Vagina (tissue), 2 donors: ENCODE data around the gene PLXNA3. TPM values are rescaled to one million over a fixed set of nuclear protein-coding genes. Genes with fewer than 3 reads are reported as not detected.

Experiments used
- DNase-seq, 2 donors: peaks; one replicate each; pipeline ENCODE4 v3.0.0-alpha.2; 2017; ENCODE audit errors: extremely low spot score in 2 of 2
- H3K27ac ChIP-seq: fragments of 200-600 bp; sonication (generic); one replicate; pipeline ENCODE4 v1.5.1; 2019
- H3K27me3 ChIP-seq: fragments of 200-600 bp; sonication (generic); one replicate; pipeline ENCODE4 v1.5.1; 2019
- H3K36me3 ChIP-seq, 2 donors: fragments of 200-600 bp; sonication (generic); one replicate each; pipeline ENCODE4 v1.5.1; 2017 to 2019
- H3K4me1 ChIP-seq: fragments of 200-600 bp; sonication (generic); one replicate; pipeline ENCODE4 v1.5.1; 2019
- H3K4me3 ChIP-seq, 2 donors: fragments of 200-600 bp; sonication (generic); 1 replicate in 1 of 2; 2 replicates in 1 of 2; pipeline ENCODE4 v1.5.1; 2016 to 2019
- H3K9me3 ChIP-seq: fragments of 200-600 bp; sonication (generic); one replicate; pipeline ENCODE4 v1.5.1; 2019
- POLR2A ChIP-seq, 2 donors: fragments of 450-650 bp; IDR thresholded peaks; one replicate each; pipeline ENCODE4 v1.6.1; 2017; ENCODE audit warnings: antibody characterized with exemption in 2 of 2, mild to moderate bottlenecking in 2 of 2, moderate library complexity in 2 of 2
- POLR2AphosphoS5 ChIP-seq, 2 donors: sonication (generic); formaldehyde crosslinking; IDR thresholded peaks; one replicate each; pipeline ENCODE4 v1.9.0; 2017; ENCODE audit warnings: antibody characterized with exemption in 2 of 2, mild to moderate bottlenecking in 2 of 2, low read depth in 1 of 2; ENCODE audit not compliant: insufficient read depth in 1 of 2
- intact Hi-C: fragments of 100-400 bp; cut with DNase I; formaldehyde crosslinking; loops from one replicate; pipeline ENCODE4 v1.15.1; 2023
- microRNA-seq: library from miRNA; unstranded; fragments of <30 nt; microRNA quantifications from one replicate; pipeline ENCODE4, GENCODE V29; 2017; ENCODE audit warnings: borderline number of aligned reads, borderline replicate concordance
- small RNA-seq: library from RNA; depleted of rRNA; stranded (forward); fragments of <200 nt; gene quantifications from one replicate; pipeline ENCODE3, GENCODE V24; 2016
- total RNA-seq: library from RNA; depleted of rRNA; stranded (reverse); fragments of >200 nt; gene quantifications from one replicate; pipeline ENCODE4 v1.2.3, GENCODE V29; 2016
- TF ChIP-seq, protein P1 (sequence below), 3 experiments: fragments of 450-650 bp in 2 of 3; fragments of 200-600 bp in 1 of 3; sonication (generic) in 1 of 3; IDR thresholded peaks; one replicate each; pipeline ENCODE4 v1.5.1; 2017 to 2019; ENCODE audit warnings: antibody characterized with exemption in 3 of 3, mild to moderate bottlenecking in 2 of 3, moderate library complexity in 2 of 3

The PLXNA3 gene
- total RNA-seq, 1 donor from 2014 or later: 20.1 TPM

DNA sequence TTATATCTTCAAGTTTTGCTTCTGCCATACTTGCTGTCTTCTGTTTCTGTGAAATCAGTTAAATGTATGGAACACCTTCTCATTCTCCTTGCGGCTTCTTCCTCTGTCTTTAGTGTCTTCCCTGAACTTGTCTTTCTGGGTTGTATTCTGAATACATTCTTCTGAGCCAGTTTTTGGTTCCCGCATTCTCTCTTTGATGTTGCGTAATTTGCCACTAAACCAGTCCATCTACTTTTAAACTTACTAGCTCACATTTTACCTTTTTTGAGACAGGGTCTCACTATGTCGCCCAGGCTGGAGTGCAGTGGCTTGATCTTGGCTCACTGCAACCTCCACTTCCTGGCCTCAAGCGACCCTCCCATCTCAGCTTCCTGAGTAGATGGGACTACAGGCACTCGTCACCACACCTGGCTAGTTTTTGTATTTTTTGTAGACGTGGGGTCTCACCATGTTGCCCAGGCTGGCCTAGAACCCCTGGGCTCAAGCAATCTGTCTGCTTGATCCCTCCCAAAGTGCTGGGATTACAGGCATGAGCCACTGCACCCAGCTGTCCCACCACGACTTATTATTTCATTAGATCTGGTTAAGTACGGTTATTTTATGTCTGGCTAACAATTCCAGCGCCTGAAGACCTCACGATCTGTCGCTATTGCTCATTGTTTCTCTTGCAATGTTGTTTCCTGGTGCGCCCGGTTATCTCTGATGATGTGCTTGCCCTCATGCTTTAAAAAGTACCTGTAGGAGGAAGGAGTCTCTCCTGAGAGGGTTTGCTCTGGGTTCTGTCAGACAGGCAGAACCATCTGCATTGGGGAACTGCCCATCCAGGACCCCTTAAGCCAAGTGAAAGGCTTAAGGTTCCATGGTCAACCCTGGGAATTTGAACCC lies 67.8 kb downstream of the PLXNA3 start:
- Histone ChIP-seq H3K27me3 (no peaks in the 10 kb centered on the region), H3K4me1 (no peaks in the 10 kb centered on the region), H3K27ac (peak overlapping the region; percentile 54), H3K36me3 (no peaks in the 10 kb centered on the region), H3K9me3 (no peaks in the 10 kb centered on the region), H3K4me3 (no peak overlapping the region)
- TF ChIP-seq, protein P1, sequence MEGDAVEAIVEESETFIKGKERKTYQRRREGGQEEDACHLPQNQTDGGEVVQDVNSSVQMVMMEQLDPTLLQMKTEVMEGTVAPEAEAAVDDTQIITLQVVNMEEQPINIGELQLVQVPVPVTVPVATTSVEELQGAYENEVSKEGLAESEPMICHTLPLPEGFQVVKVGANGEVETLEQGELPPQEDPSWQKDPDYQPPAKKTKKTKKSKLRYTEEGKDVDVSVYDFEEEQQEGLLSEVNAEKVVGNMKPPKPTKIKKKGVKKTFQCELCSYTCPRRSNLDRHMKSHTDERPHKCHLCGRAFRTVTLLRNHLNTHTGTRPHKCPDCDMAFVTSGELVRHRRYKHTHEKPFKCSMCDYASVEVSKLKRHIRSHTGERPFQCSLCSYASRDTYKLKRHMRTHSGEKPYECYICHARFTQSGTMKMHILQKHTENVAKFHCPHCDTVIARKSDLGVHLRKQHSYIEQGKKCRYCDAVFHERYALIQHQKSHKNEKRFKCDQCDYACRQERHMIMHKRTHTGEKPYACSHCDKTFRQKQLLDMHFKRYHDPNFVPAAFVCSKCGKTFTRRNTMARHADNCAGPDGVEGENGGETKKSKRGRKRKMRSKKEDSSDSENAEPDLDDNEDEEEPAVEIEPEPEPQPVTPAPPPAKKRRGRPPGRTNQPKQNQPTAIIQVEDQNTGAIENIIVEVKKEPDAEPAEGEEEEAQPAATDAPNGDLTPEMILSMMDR (IDR thresholded peaks at IDR 0.05): no peak
- intact Hi-C loops: no loop called here
- no peak for DNase-seq

DNA sequence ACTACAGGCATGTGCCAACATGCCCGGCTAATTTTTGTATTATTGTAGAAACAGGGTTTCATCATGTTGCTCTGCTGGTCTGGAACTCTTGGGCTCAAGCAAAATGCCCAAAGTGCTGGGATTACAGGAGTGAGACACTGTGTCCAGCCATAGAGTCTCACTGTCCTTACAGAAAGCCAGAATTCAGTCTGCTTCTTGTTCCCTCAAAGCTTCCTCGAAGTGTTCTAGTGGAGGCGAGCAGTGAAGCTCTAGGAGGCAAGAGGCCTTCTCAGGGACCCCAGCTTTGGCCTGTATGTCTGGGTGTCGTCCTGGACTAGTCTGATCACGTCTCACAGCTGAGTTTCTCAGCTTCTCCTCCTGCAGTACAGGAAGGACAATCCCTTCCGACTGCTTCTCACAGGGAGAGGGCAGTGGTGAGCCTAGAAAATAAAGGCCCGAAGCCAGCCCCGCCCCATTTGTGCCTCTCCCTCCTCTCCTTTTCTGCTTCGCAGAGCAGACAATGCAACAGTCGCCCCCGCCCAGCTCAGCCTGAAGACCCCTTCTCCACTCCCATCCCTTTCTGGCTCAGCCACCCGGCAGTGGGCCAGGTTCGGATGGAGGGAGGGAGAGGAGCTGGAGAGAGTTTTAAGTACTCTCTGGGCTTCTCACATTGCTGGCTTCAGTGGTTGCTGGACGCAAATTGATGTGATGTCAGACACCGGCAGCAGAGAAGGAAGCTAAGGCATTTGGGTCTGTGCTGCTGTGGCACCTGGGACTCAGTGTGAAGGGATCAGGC lies 69.0 kb downstream of the PLXNA3 start:
- Histone ChIP-seq H3K36me3 (no peaks in the 10 kb centered on the region), H3K27ac (peak overlapping the region; percentile 54), H3K27me3 (no peaks in the 10 kb centered on the region), H3K4me1 (no peaks in the 10 kb centered on the region), H3K4me3 (peak overlapping the region; percentile 16 to 35), H3K9me3 (no peaks in the 10 kb centered on the region)
- TF ChIP-seq, protein P1 (IDR thresholded peaks at IDR 0.05): peak in 1 of 3 experiments; percentile 24
- TF ChIP-seq POLR2A (IDR thresholded peaks at IDR 0.05): no peak
- TF ChIP-seq POLR2AphosphoS5 (IDR thresholded peaks at IDR 0.05; ENCODE audit: insufficient read depth in 1 of 2, low read depth in 1 of 2): peak in 1 of 2 donors; percentile 62
- intact Hi-C loops: no loop called here
- DNase-seq: peak in 1 of 2 donors; percentile 90

Small RNA genes within 50 kb of the gene (microRNA-seq; reads per million reads assigned to microRNA genes)
- gene MIR6858: 7.7 reads per million, percentile 17 among the genes with 10 or more reads in this experiment

Small RNA genes within 50 kb of the gene (small RNA-seq; reads per million reads assigned to genes)
- gene MIR6858 (not detected), gene RN7SL697P (not detected)

Other genes with a start within 250 kb of the PLXNA3 start
- not detected for gene OPN1MW2, start 238.5 kb upstream of the PLXNA3 start, total RNA-seq
- not detected for gene OPN1MW3, start 200.7 kb upstream of the PLXNA3 start, total RNA-seq
- gene TEX28, start 163.2 kb upstream of the PLXNA3 start, total RNA-seq: not detected
- not detected for gene TKTL1, start 162.5 kb upstream of the PLXNA3 start, total RNA-seq
- gene FLNA, start 83.6 kb upstream of the PLXNA3 start, total RNA-seq: 1,247 TPM
- gene EMD, start 79.0 kb upstream of the PLXNA3 start, total RNA-seq: 59.2 TPM
- 3,948 TPM for gene RPL10, start 59.9 kb upstream of the PLXNA3 start, total RNA-seq
- 52.1 TPM for gene DNASE1L1, start 49.0 kb upstream of the PLXNA3 start, total RNA-seq
- 59.2 TPM for gene TAFAZZIN, start 46.7 kb upstream of the PLXNA3 start, total RNA-seq
- gene ATP6AP1, start 29.6 kb upstream of the PLXNA3 start, total RNA-seq: 54.5 TPM
- 116 TPM for gene GDI1, start 21.1 kb upstream of the PLXNA3 start, total RNA-seq
- gene FAM50A, start 14.1 kb upstream of the PLXNA3 start, total RNA-seq: 33.6 TPM
- 27.7 TPM for gene LAGE3, start 21.0 kb downstream of the PLXNA3 start, total RNA-seq
- 30.2 TPM for gene UBL4A, start 28.3 kb downstream of the PLXNA3 start, total RNA-seq
- 28.2 TPM for gene SLC10A3, start 32.3 kb downstream of the PLXNA3 start, total RNA-seq
- 59.9 TPM for gene FAM3A, start 58.0 kb downstream of the PLXNA3 start, total RNA-seq
- gene G6PD, start 88.6 kb downstream of the PLXNA3 start, total RNA-seq: 86.4 TPM
- 11.8 TPM for gene IKBKG, start 89.3 kb downstream of the PLXNA3 start, total RNA-seq
- not detected for gene CTAG1A, start 126.9 kb downstream of the PLXNA3 start, total RNA-seq
- gene CTAG1B, start 161.0 kb downstream of the PLXNA3 start, total RNA-seq: not detected
- gene CTAG2, start 195.3 kb downstream of the PLXNA3 start, total RNA-seq: not detected